Measurements from ENCODE around the gene SAP25.
"Not testable (repeated sequence)": the region's sequence is repeated elsewhere in the genome, so short reads cannot be mapped to it uniquely, and the experiment has no call there.

Gene SAP25

GRCh38 chr7:100545360-100546128 is 28.2 kb downstream of the SAP25 start:
- peak; percentile 39 for TF ChIP-seq CTCF (conservative IDR thresholded peaks at IDR 0.05; ENCODE audit: low read depth, low read length)
- H3K4me3 ChIP-seq (ENCODE audit: low read depth, low read length), result no peak overlapping the region
- DNase-seq (ENCODE audit: low read depth), result peak; percentile 94

GRCh38 chr7:100544967-100545359 is 28.7 kb downstream of the SAP25 start:
- H3K4me3 ChIP-seq (ENCODE audit: low read depth, low read length), result no peak overlapping the region
- peak; percentile 35 for DNase-seq (ENCODE audit: low read depth)
- no peak for TF ChIP-seq CTCF (conservative IDR thresholded peaks at IDR 0.05; ENCODE audit: low read depth, low read length)

- no peak for TF ChIP-seq CTCF (conservative IDR thresholded peaks at IDR 0.05; ENCODE audit: low read depth, low read length)
- H3K4me3 ChIP-seq (ENCODE audit: low read depth, low read length), result no peak overlapping the region
- no peak for DNase-seq (ENCODE audit: low read depth)
Measured at GRCh38 chr7:100544386-100544785, 29.3 kb downstream of the SAP25 start.

- DNase-seq (ENCODE audit: low read depth), result no peak
- no peak overlapping the region for H3K4me3 ChIP-seq (ENCODE audit: low read depth, low read length)
Measured at GRCh38 chr7:100543586-100543985, 30.1 kb downstream of the SAP25 start.

GRCh38 chr7:100541309-100541708 is 32.4 kb downstream of the SAP25 start:
- H3K4me3 ChIP-seq (ENCODE audit: low read depth, low read length); DNase-seq (ENCODE audit: low read depth): not testable (repeated sequence)

More at GRCh38 chr7:100543586-100543985, 30.1 kb downstream of the SAP25 start:
- no peak for TF ChIP-seq CTCF (conservative IDR thresholded peaks at IDR 0.05; ENCODE audit: low read depth, low read length)

GRCh38 chr7:100540073-100540723 is 33.5 kb downstream of the SAP25 start:
- no peak for DNase-seq (ENCODE audit: low read depth)
- peak overlapping the region; percentile 78 for H3K4me3 ChIP-seq (ENCODE audit: low read depth, low read length)
- TF ChIP-seq CTCF (conservative IDR thresholded peaks at IDR 0.05; ENCODE audit: low read depth, low read length), result no peak

GRCh38 chr7:100539436-100540006 is 34.2 kb downstream of the SAP25 start:
- TF ChIP-seq CTCF (conservative IDR thresholded peaks at IDR 0.05; ENCODE audit: low read depth, low read length), result no peak
- DNase-seq (ENCODE audit: low read depth), result no peak
- peak overlapping the region; percentile 78 for H3K4me3 ChIP-seq (ENCODE audit: low read depth, low read length)

Data from choroid plexus epithelial cell (primary cell).